HG03095 (cell line): ENCODE measurements around the gene TNFRSF13B.
"Not testable (repeated sequence)": the region's sequence is repeated elsewhere in the genome, so short reads cannot be mapped to it uniquely, and the experiment has no call there.

Experiments
- ATAC-seq: cut with Tn5 transposase; IDR thresholded peaks from one replicate; pipeline ENCODE4 v1.9.1; 2021; ENCODE audit warnings: moderate library complexity; ENCODE audit not compliant: unreplicated experiment

The TNFRSF13B gene

DNA sequence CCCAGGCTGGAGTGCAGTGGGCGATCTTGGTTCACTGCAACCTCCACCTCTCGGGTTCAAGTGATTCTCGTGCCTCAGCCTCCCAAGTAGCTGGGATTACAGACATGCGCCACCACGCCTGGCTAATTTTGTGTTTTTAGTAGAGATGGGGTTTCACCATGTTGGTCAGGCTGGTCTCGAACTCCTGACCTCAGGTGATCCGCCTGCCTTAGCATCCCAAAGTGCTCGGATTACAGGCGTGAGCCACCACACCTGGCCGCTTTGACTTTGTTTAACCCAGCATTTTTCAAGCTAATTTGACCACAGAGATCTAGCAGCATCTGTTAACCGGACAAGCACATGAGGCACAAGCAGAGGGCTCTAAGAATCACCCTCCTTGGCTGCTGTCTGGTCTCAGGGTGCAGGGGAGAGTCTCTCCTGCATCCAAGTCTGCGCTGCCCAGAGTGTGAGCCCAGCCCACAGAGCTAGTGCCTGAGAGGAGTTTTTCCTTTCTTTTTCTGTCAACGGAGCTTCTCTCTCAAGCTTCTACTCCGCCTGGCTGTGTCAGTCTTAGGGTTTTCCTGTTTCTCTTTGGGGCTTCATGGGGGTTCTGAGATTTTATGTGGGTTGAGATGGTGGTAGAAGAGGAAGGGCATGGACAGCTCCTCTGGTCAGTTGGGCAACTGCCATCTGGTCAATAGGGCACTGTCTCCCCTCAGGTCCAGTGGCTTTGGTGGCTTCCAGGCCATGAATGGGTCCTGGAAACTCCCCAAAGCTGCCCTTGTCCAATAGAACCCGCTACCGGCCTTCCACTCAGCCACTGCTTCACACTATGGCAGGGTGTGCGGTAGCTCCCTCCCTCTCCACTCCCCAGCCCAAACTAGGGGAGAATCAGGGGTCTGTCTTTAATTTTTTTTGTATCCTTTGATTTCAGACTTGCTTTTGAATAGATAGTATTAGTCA, 59.6 kb downstream of the TNFRSF13B start:
- ATAC-seq, result no peak

DNA sequence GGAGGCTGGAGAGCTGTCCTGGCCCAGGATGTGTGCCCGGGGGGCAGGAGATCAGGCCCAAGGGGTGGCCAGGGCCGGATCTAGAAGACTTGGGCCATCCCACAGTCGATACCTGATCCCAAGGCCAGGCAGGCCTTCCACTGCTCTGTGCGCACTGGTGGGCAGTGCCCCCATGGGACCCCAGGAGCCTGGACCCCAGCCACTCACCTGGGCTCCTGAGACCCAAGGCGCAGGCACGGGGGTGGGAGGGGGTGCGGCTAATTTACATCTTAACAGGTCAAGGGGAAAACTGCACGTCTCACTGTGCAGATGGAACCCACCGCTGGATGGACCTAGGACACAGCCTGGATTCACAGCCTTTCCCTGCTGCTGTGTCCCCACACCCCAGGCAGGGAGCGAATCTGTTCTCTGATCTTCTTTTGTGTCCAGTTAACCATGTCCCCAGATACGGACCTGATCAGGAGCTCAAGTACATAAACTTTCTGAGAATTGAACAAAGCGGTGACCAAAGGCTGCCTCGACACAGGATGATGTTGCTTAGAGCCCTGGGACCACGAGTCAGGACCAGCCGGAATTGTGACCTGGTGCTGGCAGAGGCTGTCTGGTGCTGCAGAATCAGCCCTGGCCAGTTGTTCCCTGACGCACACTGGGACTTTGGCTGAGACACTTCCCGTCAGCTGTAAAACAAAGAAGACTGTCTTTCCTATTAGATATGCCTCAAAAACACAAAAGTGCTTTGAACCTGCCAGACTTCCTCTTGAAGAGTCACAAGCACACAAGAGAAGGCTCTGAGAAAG, 60.6 kb downstream of the TNFRSF13B start:
- ATAC-seq, result no peak

DNA sequence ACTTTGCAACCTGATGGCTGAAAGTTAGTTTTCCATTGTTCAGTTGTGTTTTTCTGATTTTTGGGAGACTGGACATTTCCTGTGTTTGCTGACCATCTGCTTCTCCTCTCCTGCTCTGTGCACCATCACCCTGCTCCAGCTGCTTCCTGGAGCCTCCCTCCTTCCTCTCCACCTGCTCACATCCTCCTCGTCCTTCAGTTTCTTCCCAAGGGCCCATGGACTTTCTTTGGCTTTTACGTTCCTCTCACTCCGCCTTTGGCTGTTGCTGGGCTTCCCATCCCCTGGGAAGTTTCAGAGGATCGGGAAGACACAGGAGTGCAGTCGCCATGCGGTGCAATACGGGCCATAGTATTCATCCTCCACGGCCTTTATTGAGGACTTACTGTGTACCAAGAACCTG, 61.6 kb downstream of the TNFRSF13B start:
- ATAC-seq, result no peak

DNA sequence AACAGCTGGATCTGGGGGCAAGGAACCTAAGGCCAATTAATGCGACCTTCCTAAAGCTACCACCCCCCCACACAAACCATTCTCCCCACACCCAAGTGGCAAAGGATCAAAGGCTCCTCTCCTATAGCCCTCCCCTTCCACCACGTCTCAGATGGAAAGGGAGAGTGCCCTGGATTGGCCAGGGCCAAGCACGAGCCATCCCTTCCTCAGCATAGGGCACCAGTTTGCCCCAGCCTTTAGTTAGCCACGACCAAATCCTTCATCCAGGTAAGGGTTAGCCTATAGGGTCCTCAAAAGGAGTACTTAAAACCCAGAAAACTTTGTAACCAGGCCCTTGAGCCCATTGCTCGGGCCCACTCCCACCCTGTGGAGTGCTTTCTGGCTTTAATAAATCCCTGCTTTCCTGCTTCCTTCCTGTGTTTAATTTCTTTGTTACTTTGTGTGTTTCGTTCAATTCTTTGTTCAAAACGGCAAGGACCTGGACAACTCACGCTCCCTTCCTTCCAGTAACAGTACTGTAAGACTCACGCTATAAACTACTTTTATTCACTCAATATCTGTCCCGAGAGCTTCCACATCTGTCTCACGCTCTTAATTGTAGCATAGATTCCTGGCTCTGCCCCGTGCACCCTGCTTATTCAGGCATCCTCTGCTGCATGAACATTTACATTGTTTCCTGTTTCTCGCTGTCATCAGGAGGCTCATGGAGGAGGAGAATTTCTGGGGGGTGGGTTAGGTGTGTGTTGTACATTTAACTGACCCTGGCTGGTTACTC, 62.3 kb downstream of the TNFRSF13B start:
- ATAC-seq, result no peak

DNA sequence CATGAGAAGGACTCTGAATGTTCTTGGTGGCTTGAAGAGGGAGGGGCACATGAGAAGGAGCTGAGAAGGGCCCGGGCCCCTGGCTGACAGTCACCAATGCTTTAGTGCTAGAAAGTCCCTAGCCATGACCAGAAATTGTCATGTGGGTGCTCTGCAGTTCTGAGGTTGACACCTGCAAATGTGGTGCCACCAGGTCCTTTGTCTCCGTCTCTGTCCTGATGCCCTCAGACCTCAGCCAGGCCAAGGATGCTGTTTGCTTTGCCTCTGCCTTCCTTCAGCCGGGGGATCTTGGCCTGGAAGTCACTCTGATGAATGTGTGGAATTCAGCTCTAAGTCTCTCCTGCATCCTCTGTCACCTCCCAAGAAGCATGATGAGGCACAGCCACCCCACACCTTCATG, 63.6 kb downstream of the TNFRSF13B start:
- ATAC-seq, result no peak

DNA sequence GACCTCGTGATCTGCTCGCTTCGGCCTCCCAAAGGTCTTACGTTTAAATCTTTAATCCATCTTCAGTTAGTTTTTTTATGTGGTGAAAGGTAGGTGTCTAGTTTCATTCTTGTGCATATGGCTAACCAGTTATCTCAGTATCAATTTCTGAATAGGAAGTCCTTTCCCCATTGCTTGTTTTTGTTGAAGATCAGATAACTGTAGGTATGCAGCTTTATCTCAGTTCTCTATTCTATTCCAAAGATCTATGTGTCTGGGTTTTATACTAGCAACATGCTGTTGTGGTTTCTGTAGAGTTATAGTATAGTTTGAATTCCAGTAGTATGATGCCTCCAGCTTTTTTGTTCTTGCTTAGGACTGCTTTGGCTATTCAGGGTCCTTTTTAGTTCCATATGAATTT, 65.2 kb downstream of the TNFRSF13B start:
- ATAC-seq, result no peak

DNA sequence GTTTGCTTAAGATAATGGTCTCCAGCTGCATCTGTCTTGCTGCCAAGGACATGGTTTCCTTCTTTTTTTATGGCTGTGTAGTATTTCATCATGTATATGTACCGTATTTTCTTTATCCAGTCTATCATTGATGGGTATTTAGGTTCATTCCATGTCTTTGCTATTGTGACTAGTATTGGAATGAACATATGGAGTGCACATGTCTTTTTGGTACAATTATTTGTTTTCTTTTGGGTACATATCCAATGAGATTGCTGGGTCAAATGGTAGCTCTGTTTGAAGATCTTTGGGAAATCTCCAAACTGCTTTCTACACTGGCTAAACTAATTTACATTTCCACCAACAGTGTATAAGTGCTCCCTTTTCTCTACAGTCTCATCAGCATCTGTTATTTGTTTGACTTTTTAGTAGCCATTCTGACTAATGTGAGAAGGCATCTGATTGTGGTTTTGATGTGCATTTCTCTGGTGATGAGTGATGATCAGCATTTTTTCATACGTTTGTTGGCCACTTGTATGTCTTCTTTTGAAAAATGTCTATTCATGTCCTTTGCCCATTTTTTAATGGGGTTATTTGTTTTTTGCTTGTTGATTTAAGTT, 66.2 kb downstream of the TNFRSF13B start:
- ATAC-seq, result no peak

DNA sequence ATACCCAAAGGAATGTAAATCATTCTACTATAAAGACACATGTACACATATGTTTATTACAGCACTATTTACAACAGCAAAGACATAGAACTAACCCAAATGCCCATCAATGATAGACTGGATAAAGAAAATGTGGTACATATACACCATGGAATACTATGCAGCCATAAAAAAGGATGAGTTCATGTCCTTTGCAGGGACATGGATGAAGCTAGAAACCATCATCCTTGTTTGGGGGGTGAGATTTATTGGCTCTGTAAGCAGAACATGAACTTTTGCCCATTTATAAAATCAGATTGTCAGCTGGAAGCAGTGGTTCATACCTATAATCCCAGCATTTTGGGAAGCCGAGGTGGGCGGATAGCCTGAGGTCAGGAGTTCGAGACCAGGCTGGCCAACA, 68.8 kb downstream of the TNFRSF13B start:
- not testable (repeated sequence) for ATAC-seq

DNA sequence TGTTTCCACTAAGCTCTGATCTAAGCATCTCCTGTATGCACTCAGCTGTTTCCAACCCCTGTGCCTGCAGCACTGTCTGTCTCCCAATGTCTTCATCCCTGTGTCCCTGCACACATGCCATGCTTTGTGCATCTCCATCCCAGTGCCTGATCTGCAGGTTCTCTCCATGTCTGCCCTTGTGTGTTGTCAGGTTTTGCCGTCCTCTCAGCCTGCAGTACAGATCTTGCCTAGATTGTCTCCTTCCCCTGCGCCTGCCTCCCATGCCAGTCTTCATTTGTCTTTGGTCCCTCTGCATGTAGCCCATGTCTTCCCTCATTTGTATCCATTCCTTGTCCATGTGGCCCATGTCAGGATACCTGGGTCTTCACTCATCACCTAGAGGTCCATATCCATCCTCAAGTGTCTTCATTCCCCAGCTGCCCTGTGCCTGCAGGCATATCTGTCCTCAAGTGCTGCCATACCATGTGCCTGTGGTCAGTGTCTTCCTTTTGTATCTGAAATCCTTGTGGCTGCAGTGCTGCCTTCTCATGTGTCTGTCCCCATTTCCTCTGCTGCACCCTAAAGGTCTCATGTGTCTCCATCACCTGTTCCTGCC, 71.5 kb downstream of the TNFRSF13B start:
- no peak for ATAC-seq

DNA sequence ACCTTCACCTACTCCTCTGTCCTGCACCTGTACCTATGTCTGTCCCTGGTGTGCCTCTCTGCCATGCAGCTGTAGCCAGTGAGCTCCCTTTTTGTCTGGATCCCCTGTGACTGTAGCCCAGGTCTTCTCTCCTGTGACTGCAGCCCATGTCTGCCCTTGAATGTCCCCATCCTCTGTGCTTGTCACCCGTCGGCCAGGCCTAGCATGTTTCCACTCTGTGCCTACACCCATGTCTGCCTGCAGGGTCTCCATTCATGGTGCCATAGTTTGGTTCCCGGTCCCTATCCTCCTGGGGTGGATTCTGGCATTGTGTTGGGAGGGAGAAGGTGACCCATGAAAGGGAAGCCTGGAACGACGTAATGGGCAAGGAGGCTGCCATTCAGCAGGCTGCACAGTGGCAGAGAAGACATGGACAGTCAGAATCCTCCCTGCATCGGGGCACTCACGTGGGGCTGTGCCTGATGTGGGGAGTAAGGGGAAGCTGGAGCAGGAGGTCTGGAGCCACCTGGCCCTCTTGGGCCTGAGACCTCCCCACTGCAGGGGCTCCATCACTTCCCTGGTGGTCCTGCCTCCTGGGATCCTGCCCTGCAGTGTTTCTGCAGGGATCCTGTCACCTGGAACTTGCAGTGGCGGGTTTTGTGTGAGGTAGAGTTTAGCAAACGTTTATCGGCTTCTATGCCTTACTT, 74.6 kb downstream of the TNFRSF13B start:
- ATAC-seq, result not testable (repeated sequence)

DNA sequence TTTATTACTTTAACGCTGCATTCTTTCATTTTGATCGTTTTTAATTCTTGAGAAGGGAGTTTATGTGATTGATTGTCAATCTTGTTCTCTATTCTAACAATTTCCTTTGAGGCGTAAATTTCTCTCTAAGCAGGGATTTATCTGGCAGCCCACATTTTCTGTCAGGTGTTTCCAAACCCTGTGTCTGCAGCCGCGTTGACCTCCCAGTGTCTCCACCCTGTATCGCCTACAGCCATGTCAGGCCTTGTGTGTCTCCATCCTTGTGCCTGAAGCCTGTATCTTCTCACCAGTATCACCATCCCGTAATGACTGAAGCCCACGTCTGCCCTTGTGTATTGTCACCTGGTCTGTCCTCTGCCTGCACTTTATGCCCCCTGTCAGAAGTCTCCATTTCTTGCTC, 75.7 kb downstream of the TNFRSF13B start:
- ATAC-seq, result not testable (repeated sequence)

DNA sequence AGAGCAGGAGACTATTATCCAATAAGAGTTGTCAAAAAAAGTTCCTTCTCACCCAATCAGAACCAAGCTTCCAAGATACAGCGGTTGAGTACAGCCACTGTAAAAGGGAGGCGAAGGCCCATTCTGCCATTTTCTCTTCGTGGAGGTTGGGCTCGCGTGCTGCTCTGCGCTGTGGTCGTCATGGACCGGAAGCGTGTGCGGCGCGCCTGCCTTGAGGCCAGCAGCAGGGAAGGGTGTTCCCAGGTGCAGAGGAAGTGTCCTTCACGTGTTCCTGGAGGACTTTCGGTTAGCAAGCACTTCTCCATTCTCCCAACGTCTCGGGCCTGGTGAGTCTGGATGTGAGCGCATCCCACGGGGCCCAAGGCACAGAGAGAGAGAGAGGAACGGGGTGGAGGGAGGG, 78.4 kb downstream of the TNFRSF13B start:
- not testable (repeated sequence) for ATAC-seq

DNA sequence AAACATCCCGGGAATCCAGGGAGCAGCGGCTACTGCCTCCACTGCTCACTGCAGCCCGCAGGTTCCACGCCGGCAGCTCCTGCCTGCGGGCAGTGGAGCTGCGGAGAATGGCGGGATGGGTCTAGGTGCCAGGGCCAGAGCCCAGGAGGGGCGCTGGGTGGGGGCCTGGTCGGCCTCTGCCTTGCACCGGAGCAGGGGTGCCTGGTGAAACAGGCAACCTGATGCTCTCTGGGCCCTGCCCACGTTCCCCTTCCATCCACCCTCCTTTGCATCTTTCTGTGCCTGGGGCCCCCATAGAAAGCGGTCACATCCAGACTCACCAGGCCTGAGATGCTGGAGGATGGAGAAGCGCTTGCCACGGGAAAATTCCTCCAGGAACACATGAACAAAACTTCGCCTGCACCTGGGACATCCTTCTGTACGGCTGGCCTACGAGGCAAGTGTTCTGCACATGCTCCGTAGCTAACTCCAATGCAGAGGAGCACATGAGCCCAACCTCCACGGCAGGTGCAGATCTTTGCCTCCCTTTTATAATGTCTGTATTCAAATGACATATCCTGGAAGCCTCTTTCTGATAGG, 79.0 kb downstream of the TNFRSF13B start:
- ATAC-seq, result not testable (repeated sequence)

DNA sequence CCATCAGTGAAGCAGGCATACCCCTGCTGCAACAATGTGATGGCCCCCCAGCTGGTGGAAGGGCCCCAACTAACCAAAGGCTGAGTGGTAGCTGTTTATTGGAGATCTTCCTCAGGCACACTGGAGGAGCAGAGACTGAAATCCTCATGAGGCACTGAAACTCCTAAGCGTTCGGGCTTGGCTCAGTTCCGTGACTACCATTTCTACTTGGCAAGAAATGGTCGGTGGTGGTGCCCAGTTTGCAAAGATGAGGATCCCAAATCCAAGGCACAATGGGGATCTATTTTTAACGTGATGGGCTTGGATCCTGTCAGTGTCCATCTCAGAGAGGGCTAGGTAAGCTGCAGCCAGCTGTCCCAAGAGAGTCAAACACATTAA, 82.8 kb downstream of the TNFRSF13B start:
- no peak for ATAC-seq
